ENCODE measurements around the gene RAMACL.

Gene RAMACL

GRCh38 chr6:166555086-166555485 is 31.4 kb downstream of the RAMACL start:
- no peak for DNase-seq
- peaks cover 0 to 28% (median 0%) of the 10 kb centered on the region in 4 donors for H3K4me1 ChIP-seq
- intact Hi-C loops (cut with DNase I; ENCODE audit: low total_unique reads), result no loop called here
- TF ChIP-seq CTCF (IDR thresholded peaks at IDR 0.05), result no peak
- peaks cover 0 to 4% (median 0%) of the 10 kb centered on the region in 3 donors for H3K9me3 ChIP-seq
- H3K36me3 ChIP-seq, result no peaks in the 10 kb centered on the region
- H3K27ac ChIP-seq, result no peak overlapping the region
- no peak overlapping the region for H3K4me3 ChIP-seq
- no peaks in the 10 kb centered on the region for H3K27me3 ChIP-seq

DNA sequence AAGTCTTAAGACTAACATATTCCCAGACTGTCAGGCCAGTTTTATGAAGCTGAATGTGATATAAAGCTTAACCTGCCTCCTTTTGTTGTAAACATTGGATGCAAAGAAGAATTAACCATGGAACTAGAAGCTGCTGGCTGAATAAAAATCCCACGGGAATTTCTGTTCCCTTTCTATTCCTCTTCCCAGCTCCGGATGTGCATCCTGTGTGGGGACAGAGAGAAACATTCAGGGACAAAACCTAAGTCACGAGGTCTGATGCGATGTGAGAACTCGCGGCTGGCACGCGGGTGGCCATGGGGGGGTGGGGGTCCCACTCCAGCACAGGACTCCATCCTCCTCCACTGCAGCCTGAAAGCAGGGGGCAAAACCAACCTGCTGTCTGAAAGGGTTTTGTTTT is 32.2 kb downstream of the RAMACL start:
- H3K27ac ChIP-seq, result peak overlapping the region in 1 of 2 donors; percentile 26
- no peak overlapping the region for H3K4me3 ChIP-seq
- intact Hi-C loops (cut with DNase I; ENCODE audit: low total_unique reads), result no loop called here
- no peaks in the 10 kb centered on the region for H3K36me3 ChIP-seq
- TF ChIP-seq CTCF (IDR thresholded peaks at IDR 0.05), result no peak
- no peaks in the 10 kb centered on the region for H3K27me3 ChIP-seq
- no peaks in the 10 kb centered on the region for H3K9me3 ChIP-seq
- peaks cover 0 to 28% (median 0%) of the 10 kb centered on the region in 4 donors for H3K4me1 ChIP-seq
- DNase-seq, result no peak

DNA sequence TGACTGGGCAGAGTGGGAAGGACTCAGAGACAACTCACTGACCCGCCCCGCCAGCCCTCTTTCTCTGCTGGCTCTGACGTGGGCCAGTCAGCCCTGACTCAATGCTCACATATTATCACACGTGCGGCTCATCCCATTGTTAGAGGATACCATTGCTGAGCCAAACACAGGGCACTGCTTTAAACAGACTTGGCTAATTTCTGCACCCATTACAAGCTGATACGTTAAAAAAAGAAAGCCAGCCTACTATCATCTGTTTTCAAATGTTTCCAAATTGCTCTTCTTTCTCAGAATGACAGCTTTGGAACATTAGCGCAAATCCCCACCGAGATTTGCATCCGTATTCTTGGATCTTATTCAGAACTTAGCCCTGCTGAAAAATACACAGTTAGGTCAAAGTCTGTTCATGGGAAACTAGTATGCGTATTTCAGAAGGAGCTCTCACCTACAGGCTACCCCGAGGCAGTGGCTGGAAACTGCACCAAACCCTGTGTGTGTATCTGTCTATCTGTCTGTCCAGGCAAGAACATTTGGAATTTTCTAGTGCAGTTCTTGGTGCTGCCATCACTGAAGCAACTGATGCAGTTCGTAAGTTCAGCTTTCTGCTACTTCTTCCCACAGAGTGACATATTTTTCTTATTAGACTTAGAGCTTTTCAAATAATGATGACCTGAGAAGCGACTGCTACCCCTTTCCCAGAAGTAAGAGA is 32.8 kb downstream of the RAMACL start:
- intact Hi-C loops (cut with DNase I; ENCODE audit: low total_unique reads), result no loop called here
- no peak overlapping the region for H3K4me3 ChIP-seq

GRCh38 chr6:166552600-166552999 is 33.9 kb downstream of the RAMACL start:
- Histone ChIP-seq H3K9me3 (no peaks in the 10 kb centered on the region), H3K27ac (no peak overlapping the region), H3K36me3 (no peaks in the 10 kb centered on the region), H3K4me3 (no peak overlapping the region), H3K27me3 (no peaks in the 10 kb centered on the region), H3K4me1 (peaks cover 0 to 28% (median 0%) of the 10 kb centered on the region in 4 donors)
- TF ChIP-seq CTCF (IDR thresholded peaks at IDR 0.05), result no peak
- DNase-seq, result no peak
- intact Hi-C loops (cut with DNase I; ENCODE audit: low total_unique reads), result no loop called here

More for the DNA sequence above, 32.8 kb downstream of the RAMACL start:
- no peak for TF ChIP-seq CTCF (IDR thresholded peaks at IDR 0.05)
- Histone ChIP-seq H3K36me3 (no peaks in the 10 kb centered on the region), H3K4me1 (peaks cover 0 to 28% (median 0%) of the 10 kb centered on the region in 4 donors), H3K27ac (peak overlapping the region in 1 of 2 donors; percentile 26), H3K9me3 (no peaks in the 10 kb centered on the region), H3K27me3 (no peaks in the 10 kb centered on the region)
- DNase-seq, result no peak

DNA sequence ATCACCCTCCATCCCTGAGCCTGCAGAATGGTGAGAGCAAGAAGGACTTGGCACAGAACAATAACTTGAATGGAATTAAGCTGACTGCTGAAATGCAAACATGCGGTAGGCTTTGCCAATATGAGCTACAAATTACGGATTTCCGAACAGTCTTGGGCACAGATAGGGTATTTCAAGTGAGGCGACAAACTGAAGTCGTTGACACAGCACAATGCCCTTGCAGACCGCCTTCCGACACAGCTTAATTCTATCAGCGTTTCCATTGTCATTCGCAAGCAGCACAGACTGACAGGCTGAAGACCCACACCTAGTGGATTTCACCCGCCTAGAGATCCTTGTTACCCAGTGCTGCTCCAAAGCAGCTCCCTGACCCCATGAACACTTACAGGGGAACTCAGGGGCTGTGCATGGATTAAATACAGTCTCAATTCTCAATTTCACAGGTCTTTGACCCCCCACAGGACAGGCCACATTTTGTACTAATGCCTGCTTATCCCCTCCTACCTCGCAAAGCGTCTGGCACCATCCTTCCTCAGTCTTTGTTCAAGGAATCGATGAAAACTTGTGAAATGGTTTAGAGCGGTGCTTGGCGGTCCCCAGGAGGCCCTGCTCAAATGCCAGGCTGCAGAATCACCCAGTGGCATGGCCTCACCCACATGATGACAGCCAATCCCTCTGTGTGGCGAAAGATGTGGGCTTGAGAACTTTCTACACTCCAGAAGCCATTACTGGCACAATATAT is 34.6 kb downstream of the RAMACL start:
- intact Hi-C loops (cut with DNase I; ENCODE audit: low total_unique reads), result no loop called here
- DNase-seq, result no peak
- Histone ChIP-seq H3K4me3 (no peak overlapping the region), H3K4me1 (peaks cover 0 to 22% (median 0%) of the 10 kb centered on the region in 4 donors), H3K9me3 (no peaks in the 10 kb centered on the region), H3K27me3 (no peaks in the 10 kb centered on the region), H3K27ac (no peak overlapping the region), H3K36me3 (no peaks in the 10 kb centered on the region)
- TF ChIP-seq CTCF (IDR thresholded peaks at IDR 0.05), result no peak

All from tibial artery (tissue), 4 donors.